DND-41 (cell line): ENCODE results near the gene TBX20.
"Not testable (repeated sequence)": the region's sequence is repeated elsewhere in the genome, so short reads cannot be mapped to it uniquely, and the experiment has no call there.

ENCODE experiments used
- ATAC-seq: fragments of 200-7000 bp; cut with Tn5 transposase; 3 replicates; pipeline ENCODE4 v1.9.1; 2021; ENCODE audit warnings: low read depth; ENCODE audit not compliant: insufficient read depth
- DNase-seq: peaks from one replicate; pipeline ENCODE4 v3.0.0-alpha.2; 2020
- H2AFZ ChIP-seq: 2 replicates; pipeline ENCODE4 v1.6.0; 2012; ENCODE audit warnings: low read depth, low read length
- H3K27ac ChIP-seq: 2 replicates; pipeline ENCODE4 v1.5.1; 2012; ENCODE audit warnings: low read length, inconsistent platforms
- H3K27me3 ChIP-seq: fragments of 200-600 bp; sonication (generic); 2 replicates; pipeline ENCODE4 v1.6.0; 2012; ENCODE audit warnings: low read length, mild to moderate bottlenecking, inconsistent platforms; ENCODE audit not compliant: insufficient read depth, poor library complexity
- H3K36me3 ChIP-seq: 2 replicates; pipeline ENCODE4 v1.5.1; 2012; ENCODE audit warnings: low read length, inconsistent platforms; ENCODE audit not compliant: insufficient read depth
- H3K4me1 ChIP-seq: 2 replicates; pipeline ENCODE4 v1.5.1; 2012; ENCODE audit warnings: mild to moderate bottlenecking, low read length; ENCODE audit not compliant: insufficient read depth
- H3K4me2 ChIP-seq: 2 replicates; pipeline ENCODE4 v1.6.0; 2012; ENCODE audit warnings: mild to moderate bottlenecking, moderate library complexity, low read length, inconsistent platforms; ENCODE audit not compliant: insufficient read depth
- H3K4me3 ChIP-seq, 2 experiments: fragments of 200-600 bp in 1 of 2; shearing (Covaris generic) in 1 of 2; 2 replicates each; pipeline ENCODE4 v1.5.1; 2012 to 2016; ENCODE audit warnings: inconsistent platforms in 2 of 2, low read length in 2 of 2, mild to moderate bottlenecking in 2 of 2, low read depth in 1 of 2, moderate library complexity in 1 of 2
- H3K79me2 ChIP-seq: 2 replicates; pipeline ENCODE4 v1.6.0; 2012; ENCODE audit warnings: low read length, inconsistent platforms; ENCODE audit not compliant: insufficient read depth
- H3K9ac ChIP-seq: 2 replicates; pipeline ENCODE4 v1.6.0; 2012; ENCODE audit warnings: low read depth, mild to moderate bottlenecking, inconsistent platforms, low read length, moderate library complexity
- H3K9me3 ChIP-seq: 2 replicates; pipeline ENCODE4 v1.5.1; 2012; ENCODE audit warnings: low read length, moderate library complexity, mild to moderate bottlenecking, inconsistent platforms; ENCODE audit not compliant: insufficient read depth, severe bottlenecking
- H4K20me1 ChIP-seq: 2 replicates; pipeline ENCODE4 v1.6.0; 2012; ENCODE audit warnings: low read length; ENCODE audit not compliant: insufficient read depth
- CTCF ChIP-seq: IDR thresholded peaks from 2 replicates; pipeline ENCODE4 v1.5.1; 2012; ENCODE audit warnings: borderline replicate concordance, low read length, moderate library complexity, mild to moderate bottlenecking; ENCODE audit not compliant: poor library complexity, severe bottlenecking; ENCODE audit errors: extremely low read depth
- EZH2 ChIP-seq: IDR thresholded peaks from 3 replicates; pipeline ENCODE4 v1.6.1; 2012; ENCODE audit warnings: borderline replicate concordance, low read depth, mild to moderate bottlenecking, moderate library complexity, low read length, inconsistent platforms; ENCODE audit not compliant: severe bottlenecking

The TBX20 gene

GRCh38 chr7:35185908-35186731 lies 67.8 kb downstream of the TBX20 start:
- no peaks in the 10 kb centered on the region for H4K20me1 ChIP-seq
- H3K79me2 ChIP-seq, result no peaks in the 10 kb centered on the region
- no peaks in the 10 kb centered on the region for H3K9me3 ChIP-seq
- no peak overlapping the region for H3K4me2 ChIP-seq
- no peak overlapping the region for H3K27ac ChIP-seq
- no peak overlapping the region for H3K9ac ChIP-seq
- no peak overlapping the region for H3K4me3 ChIP-seq
- no peak overlapping the region for H2AFZ ChIP-seq
- no peak for TF ChIP-seq CTCF
- no peak for TF ChIP-seq EZH2
- ATAC-seq (no peak), DNase-seq (no peak)
- no peaks in the 10 kb centered on the region for H3K27me3 ChIP-seq
- no peaks in the 10 kb centered on the region for H3K4me1 ChIP-seq
- no peaks in the 10 kb centered on the region for H3K36me3 ChIP-seq

- not testable (repeated sequence) for H3K9ac ChIP-seq, H3K4me1 ChIP-seq, H4K20me1 ChIP-seq, DNase-seq, H3K9me3 ChIP-seq, H2AFZ ChIP-seq, H3K27ac ChIP-seq, H3K4me2 ChIP-seq, H3K36me3 ChIP-seq, H3K79me2 ChIP-seq, H3K4me3 ChIP-seq, ATAC-seq, H3K27me3 ChIP-seq
These were observed 68.4 kb downstream of the TBX20 start for GRCh38 chr7:35185578-35185907.

- not testable (repeated sequence) for H3K27ac ChIP-seq, DNase-seq, H4K20me1 ChIP-seq, H3K4me1 ChIP-seq, ATAC-seq, H3K36me3 ChIP-seq, H3K27me3 ChIP-seq, H3K79me2 ChIP-seq, H3K4me3 ChIP-seq, H3K9ac ChIP-seq, H2AFZ ChIP-seq, H3K4me2 ChIP-seq, H3K9me3 ChIP-seq
These were observed 68.9 kb downstream of the TBX20 start for GRCh38 chr7:35184961-35185360.

- DNase-seq, H4K20me1 ChIP-seq, H3K9me3 ChIP-seq, H3K9ac ChIP-seq, H2AFZ ChIP-seq, H3K4me2 ChIP-seq, H3K36me3 ChIP-seq, H3K79me2 ChIP-seq, ATAC-seq, H3K4me1 ChIP-seq, H3K27ac ChIP-seq, H3K4me3 ChIP-seq, H3K27me3 ChIP-seq: not testable (repeated sequence)
These were observed 69.9 kb downstream of the TBX20 start for GRCh38 chr7:35183873-35184503.

- not testable (repeated sequence) for H3K36me3 ChIP-seq, H3K4me3 ChIP-seq, H4K20me1 ChIP-seq, H3K9ac ChIP-seq, ATAC-seq, H3K27ac ChIP-seq, H3K4me2 ChIP-seq, H3K9me3 ChIP-seq, H3K4me1 ChIP-seq, H3K27me3 ChIP-seq, H3K79me2 ChIP-seq, H2AFZ ChIP-seq, DNase-seq
These were observed 73.2 kb downstream of the TBX20 start for GRCh38 chr7:35180665-35181064.

GRCh38 chr7:35173176-35173575 lies 80.7 kb downstream of the TBX20 start:
- not testable (repeated sequence) for H3K27ac ChIP-seq, H3K27me3 ChIP-seq, H3K4me3 ChIP-seq, H3K4me1 ChIP-seq, H3K9ac ChIP-seq, H3K4me2 ChIP-seq, H4K20me1 ChIP-seq, H3K36me3 ChIP-seq, H3K79me2 ChIP-seq, H3K9me3 ChIP-seq, ATAC-seq, H2AFZ ChIP-seq, DNase-seq

- H3K79me2 ChIP-seq, H3K9me3 ChIP-seq, H2AFZ ChIP-seq, H3K4me1 ChIP-seq, DNase-seq, ATAC-seq, H3K27me3 ChIP-seq, H3K36me3 ChIP-seq, H3K4me2 ChIP-seq, H3K4me3 ChIP-seq, H3K27ac ChIP-seq, H3K9ac ChIP-seq, H4K20me1 ChIP-seq: not testable (repeated sequence)
These were observed 81.8 kb downstream of the TBX20 start for GRCh38 chr7:35172131-35172530.
